ENCODE measurements around the gene ATL1. TPM values are rescaled to one million over a fixed set of nuclear protein-coding genes. Genes with fewer than 3 reads are reported as not detected.

ATL1 gene
- total RNA-seq, 1 donor from 2014 or later: 8.4 TPM

GRCh38 chr14:50670866-50671256 lies 110.9 kb downstream of the ATL1 start:
- TF ChIP-seq, protein P1, sequence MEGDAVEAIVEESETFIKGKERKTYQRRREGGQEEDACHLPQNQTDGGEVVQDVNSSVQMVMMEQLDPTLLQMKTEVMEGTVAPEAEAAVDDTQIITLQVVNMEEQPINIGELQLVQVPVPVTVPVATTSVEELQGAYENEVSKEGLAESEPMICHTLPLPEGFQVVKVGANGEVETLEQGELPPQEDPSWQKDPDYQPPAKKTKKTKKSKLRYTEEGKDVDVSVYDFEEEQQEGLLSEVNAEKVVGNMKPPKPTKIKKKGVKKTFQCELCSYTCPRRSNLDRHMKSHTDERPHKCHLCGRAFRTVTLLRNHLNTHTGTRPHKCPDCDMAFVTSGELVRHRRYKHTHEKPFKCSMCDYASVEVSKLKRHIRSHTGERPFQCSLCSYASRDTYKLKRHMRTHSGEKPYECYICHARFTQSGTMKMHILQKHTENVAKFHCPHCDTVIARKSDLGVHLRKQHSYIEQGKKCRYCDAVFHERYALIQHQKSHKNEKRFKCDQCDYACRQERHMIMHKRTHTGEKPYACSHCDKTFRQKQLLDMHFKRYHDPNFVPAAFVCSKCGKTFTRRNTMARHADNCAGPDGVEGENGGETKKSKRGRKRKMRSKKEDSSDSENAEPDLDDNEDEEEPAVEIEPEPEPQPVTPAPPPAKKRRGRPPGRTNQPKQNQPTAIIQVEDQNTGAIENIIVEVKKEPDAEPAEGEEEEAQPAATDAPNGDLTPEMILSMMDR (IDR thresholded peaks at IDR 0.05): no peak
- ATAC-seq (no peak), DNase-seq (no peak)
- Histone ChIP-seq H3K4me1 (peaks cover 3% of the 10 kb centered on the region), H3K4me3 (no peak overlapping the region), H3K9me3 (no peaks in the 10 kb centered on the region), H3K27me3 (ENCODE audit: low read depth) (no peaks in the 10 kb centered on the region), H3K27ac (no peak overlapping the region), H3K36me3 (no peaks in the 10 kb centered on the region)
- intact Hi-C loops (cut with DNase I): no loop called here

- intact Hi-C loops (cut with DNase I): no loop called here
- peaks cover 19% of the 10 kb centered on the region for H3K4me1 ChIP-seq
- ATAC-seq (no peak), DNase-seq (no peak)
- TF ChIP-seq, protein P1 (IDR thresholded peaks at IDR 0.05): no peak
- H3K4me3 ChIP-seq: no peak overlapping the region
- H3K27me3 ChIP-seq (ENCODE audit: low read depth): no peaks in the 10 kb centered on the region
- H3K27ac ChIP-seq: no peak overlapping the region
- H3K36me3 ChIP-seq: no peaks in the 10 kb centered on the region
- H3K9me3 ChIP-seq: no peaks in the 10 kb centered on the region
These were observed 115.7 kb downstream of the ATL1 start for GRCh38 chr14:50675597-50675996.

DNA sequence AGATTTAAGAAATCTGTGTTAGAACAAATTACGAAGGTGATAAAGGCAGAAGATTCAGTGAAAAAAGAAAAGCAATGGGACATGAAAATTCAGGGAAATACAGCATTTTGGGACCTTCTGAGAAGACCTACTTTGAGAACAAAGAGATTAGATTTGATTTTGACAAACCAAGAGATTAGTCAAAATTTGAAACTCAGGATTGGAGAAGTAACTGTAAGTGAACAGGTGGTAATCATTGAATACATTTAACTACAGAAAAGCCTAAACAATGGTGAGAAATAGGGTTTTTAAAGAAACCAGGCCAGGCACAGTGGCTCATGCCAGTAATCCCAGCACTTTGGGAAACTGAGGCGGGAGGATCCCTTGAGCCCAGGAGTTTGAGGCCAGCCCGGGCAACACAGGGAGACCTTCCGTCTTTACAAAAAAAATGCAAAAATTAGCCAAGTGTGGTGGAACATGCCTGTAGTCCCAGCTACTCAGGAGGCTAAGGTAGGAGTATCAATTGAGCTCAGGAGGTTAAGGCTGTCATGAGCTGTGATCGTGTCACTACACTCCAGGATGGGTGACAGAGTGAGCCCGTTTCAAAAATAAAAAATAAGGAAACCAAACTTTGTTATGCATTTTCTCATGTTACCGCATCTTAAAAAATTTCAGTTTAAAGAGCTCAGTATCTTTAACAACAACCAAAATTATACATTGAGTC lies 117.0 kb downstream of the ATL1 start:
- no peak overlapping the region for H3K4me3 ChIP-seq
- DNase-seq: no peak
- peak overlapping the region; percentile 18 for H3K27ac ChIP-seq
- no peaks in the 10 kb centered on the region for H3K9me3 ChIP-seq
- no peaks in the 10 kb centered on the region for H3K27me3 ChIP-seq (ENCODE audit: low read depth)
- no peaks in the 10 kb centered on the region for H3K36me3 ChIP-seq
- intact Hi-C loops (cut with DNase I): no loop called here
- ATAC-seq: no peak
- TF ChIP-seq, protein P1 (IDR thresholded peaks at IDR 0.05): no peak
- peaks cover 19% of the 10 kb centered on the region for H3K4me1 ChIP-seq

- TF ChIP-seq, protein P1 (IDR thresholded peaks at IDR 0.05): no peak
- DNase-seq: no peak
- Histone ChIP-seq H3K36me3 (no peaks in the 10 kb centered on the region), H3K9me3 (no peaks in the 10 kb centered on the region), H3K27ac (peak overlapping the region; percentile 3), H3K4me1 (peaks cover 19% of the 10 kb centered on the region), H3K4me3 (no peak overlapping the region), H3K27me3 (ENCODE audit: low read depth) (no peaks in the 10 kb centered on the region)
- intact Hi-C loops (cut with DNase I): no loop called here
- ATAC-seq: peak; percentile 47 to 53
These were observed 117.7 kb downstream of the ATL1 start for GRCh38 chr14:50677527-50678063.

GRCh38 chr14:50678163-50678562 lies 118.2 kb downstream of the ATL1 start:
- TF ChIP-seq, protein P1 (IDR thresholded peaks at IDR 0.05): no peak
- H3K4me3 ChIP-seq: no peak overlapping the region
- peaks cover 19% of the 10 kb centered on the region for H3K4me1 ChIP-seq
- intact Hi-C loops (cut with DNase I): no loop called here
- no peaks in the 10 kb centered on the region for H3K27me3 ChIP-seq (ENCODE audit: low read depth)
- ATAC-seq: no peak
- no peaks in the 10 kb centered on the region for H3K36me3 ChIP-seq
- DNase-seq: no peak
- H3K27ac ChIP-seq: peak overlapping the region; percentile 3
- H3K9me3 ChIP-seq: no peaks in the 10 kb centered on the region

Measured in lower lobe of right lung (tissue), 2 donors.